Measurements from ENCODE around the gene THEMIS. TPM values are rescaled to one million over a fixed set of nuclear protein-coding genes. Genes with fewer than 3 reads are reported as not detected.

Gene THEMIS
- total RNA-seq, 1 donor from 2014 or later = not detected

DNA sequence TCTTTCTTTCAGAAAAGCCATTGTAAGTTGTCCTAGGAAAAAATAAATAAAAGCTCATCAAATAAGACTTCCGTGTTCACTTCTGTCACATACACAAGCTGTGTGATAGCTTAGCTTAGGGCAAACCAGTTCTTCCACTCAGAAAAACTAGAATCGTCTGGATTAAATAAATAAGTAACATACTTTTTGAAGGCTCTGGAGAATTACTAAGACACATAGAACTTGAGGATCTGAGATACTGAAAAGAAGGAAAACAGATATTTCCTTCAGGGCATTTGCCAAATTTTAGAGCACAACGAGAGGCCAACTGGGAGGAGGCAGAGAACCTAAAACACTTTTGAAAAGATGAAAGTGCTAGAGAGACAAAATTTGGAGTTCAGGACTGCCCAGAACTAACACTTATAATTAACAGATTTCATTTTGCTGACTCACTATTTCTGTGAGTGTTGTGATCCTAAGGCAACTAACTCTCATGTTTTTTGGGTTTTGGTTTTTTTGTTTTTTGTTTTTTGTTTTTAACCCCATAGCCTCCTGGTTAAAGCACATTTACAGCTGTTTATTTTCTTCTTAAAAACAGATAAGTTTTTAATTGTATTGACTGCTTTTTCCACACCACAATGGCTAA lies 38.7 kb upstream of the THEMIS start:
- no peaks in the 10 kb centered on the region for H3K4me1 ChIP-seq
- no peak overlapping the region for H3K27ac ChIP-seq
- TF ChIP-seq CTCF (IDR thresholded peaks at IDR 0.05) = no peak
- no peak for DNase-seq (ENCODE audit: low spot score in 2 of 2)
- H3K27me3 ChIP-seq = no peaks in the 10 kb centered on the region
- no peak overlapping the region for H3K4me3 ChIP-seq
- no peaks in the 10 kb centered on the region for H3K9me3 ChIP-seq
- H3K36me3 ChIP-seq = no peaks in the 10 kb centered on the region
- intact Hi-C loops (cut with DNase I) = no loop called here

- Histone ChIP-seq H3K27me3 (no peaks in the 10 kb centered on the region), H3K4me1 (no peaks in the 10 kb centered on the region), H3K9me3 (no peaks in the 10 kb centered on the region), H3K36me3 (no peaks in the 10 kb centered on the region), H3K4me3 (no peak overlapping the region), H3K27ac (no peak overlapping the region)
- intact Hi-C loops (cut with DNase I) = no loop called here
- no peak for TF ChIP-seq CTCF (IDR thresholded peaks at IDR 0.05)
- no peak for DNase-seq (ENCODE audit: low spot score in 2 of 2)
Measured at GRCh38 chr6:127938701-127939100, 37.8 kb upstream of the THEMIS start.

GRCh38 chr6:127937747-127938146 lies 36.9 kb upstream of the THEMIS start:
- no peaks in the 10 kb centered on the region for H3K4me1 ChIP-seq
- TF ChIP-seq CTCF (IDR thresholded peaks at IDR 0.05) = no peak
- H3K36me3 ChIP-seq = no peaks in the 10 kb centered on the region
- intact Hi-C loops (cut with DNase I) = no loop called here
- no peaks in the 10 kb centered on the region for H3K9me3 ChIP-seq
- no peak for DNase-seq (ENCODE audit: low spot score in 2 of 2)
- no peak overlapping the region for H3K27ac ChIP-seq
- H3K4me3 ChIP-seq = no peak overlapping the region
- H3K27me3 ChIP-seq = no peaks in the 10 kb centered on the region

DNA sequence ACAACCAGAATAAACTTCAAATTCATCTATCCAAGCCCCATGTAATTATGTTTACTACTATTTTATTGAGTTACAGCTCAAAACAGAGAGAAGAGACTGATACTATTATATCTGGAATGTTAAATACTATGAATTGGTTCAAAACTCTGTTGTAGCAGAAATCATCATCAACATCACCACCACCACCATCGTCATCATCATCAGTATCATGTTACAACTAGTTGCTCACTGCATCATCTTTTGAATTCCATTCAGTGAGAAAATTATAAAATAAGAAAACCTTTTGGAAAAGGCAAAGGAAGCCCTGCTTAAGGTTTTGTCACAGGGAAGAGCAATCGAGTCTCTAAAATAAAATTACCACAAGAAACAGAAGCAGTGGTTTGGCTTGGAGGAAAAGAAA lies 36.2 kb upstream of the THEMIS start:
- H3K27me3 ChIP-seq = no peaks in the 10 kb centered on the region
- no peaks in the 10 kb centered on the region for H3K36me3 ChIP-seq
- intact Hi-C loops (cut with DNase I) = no loop called here
- H3K4me3 ChIP-seq = no peak overlapping the region
- TF ChIP-seq CTCF (IDR thresholded peaks at IDR 0.05) = no peak
- no peaks in the 10 kb centered on the region for H3K9me3 ChIP-seq
- H3K4me1 ChIP-seq = no peaks in the 10 kb centered on the region
- no peak overlapping the region for H3K27ac ChIP-seq
- DNase-seq (ENCODE audit: low spot score in 2 of 2) = no peak

DNA sequence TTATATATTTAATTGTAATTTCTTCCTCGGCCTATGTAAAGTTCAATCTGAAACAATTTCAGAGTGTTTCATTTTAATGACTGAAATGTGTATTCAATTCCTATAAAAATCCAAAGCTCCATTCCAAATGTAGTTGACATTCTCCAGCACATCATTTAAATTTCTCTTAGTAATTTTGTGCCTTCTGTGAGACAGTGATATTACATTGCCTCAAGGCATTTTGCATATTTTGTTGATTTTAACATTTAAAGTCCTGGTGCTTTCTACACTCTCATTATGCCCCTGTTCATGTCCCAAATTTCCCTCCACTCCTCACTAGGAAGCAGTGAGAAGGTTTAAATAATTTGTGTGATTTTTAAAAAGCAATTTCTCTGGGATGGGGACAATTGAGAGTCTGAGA lies 34.1 kb upstream of the THEMIS start:
- no peaks in the 10 kb centered on the region for H3K27me3 ChIP-seq
- H3K9me3 ChIP-seq = no peaks in the 10 kb centered on the region
- no peaks in the 10 kb centered on the region for H3K4me1 ChIP-seq
- intact Hi-C loops (cut with DNase I) = no loop called here
- H3K36me3 ChIP-seq = no peaks in the 10 kb centered on the region
- no peak for DNase-seq (ENCODE audit: low spot score in 2 of 2)
- no peak for TF ChIP-seq CTCF (IDR thresholded peaks at IDR 0.05)
- no peak overlapping the region for H3K27ac ChIP-seq
- H3K4me3 ChIP-seq = no peak overlapping the region
